Endothelial cell of umbilical vein (primary cell): ENCODE data around the gene DSCAML1. TPM values are rescaled to one million over a fixed set of nuclear protein-coding genes. Genes with fewer than 3 reads are reported as not detected.

Experiments
- BruUV-seq: library from RNA; stranded (reverse); fragments of 400-500 nt; replicated peaks from 2 replicates; lab custom pipeline; 2021; lab: Mats Ljungman, UMichigan
- CTCF ChIA-PET: fragments of 300-600, 350-600 bp; sonication (Branson Sonifier 250); formaldehyde crosslinking; loops from one replicate; lab custom pipeline; 2021; ENCODE audit warnings: antibody characterized with exemption, inconsistent platforms; lab: Charles Lee
- POLR2A ChIA-PET: fragments of 300-600, 350-600 bp; sonication (Branson Sonifier 250); formaldehyde crosslinking; loops from one replicate; lab custom pipeline; 2021; ENCODE audit warnings: antibody characterized with exemption, inconsistent platforms; lab: Charles Lee
- DNase-seq: peaks from one replicate; pipeline ENCODE4 v3.0.0-alpha.2; 2011; ENCODE audit warnings: low read depth, low spot score
- FAIRE-seq: peaks from 2 replicates; lab custom pipeline; 2011; peaks lifted over from hg19 to GRCh38; lab: Jason Lieb, UNC
- H2AFZ ChIP-seq: 2 replicates; pipeline ENCODE4 v1.6.0; 2012; ENCODE audit warnings: low read depth, low read length, control low read depth, inconsistent platforms
- H3K27ac ChIP-seq: 2 replicates; pipeline ENCODE4 v1.5.1; 2011; ENCODE audit warnings: low read depth, mild to moderate bottlenecking, control low read depth, low read length, moderate library complexity; ENCODE audit not compliant: insufficient read depth
- H3K27me3 ChIP-seq, 2 experiments: 2 replicates each; pipeline versions ENCODE4 v1.6.0 to v1.6.1; 2011; ENCODE audit warnings: low read length in 2 of 2, mixed read lengths in 1 of 2; ENCODE audit not compliant: control insufficient read depth in 2 of 2, insufficient read depth in 2 of 2
- H3K36me3 ChIP-seq, 2 experiments: 2 replicates in 1 of 2; 3 replicates in 1 of 2; pipeline ENCODE4 v1.5.1; 2011; ENCODE audit warnings: low read length in 2 of 2, mild to moderate bottlenecking in 1 of 2, moderate library complexity in 1 of 2; ENCODE audit not compliant: control insufficient read depth in 2 of 2, insufficient read depth in 2 of 2; ENCODE audit errors: extremely low read depth in 1 of 2
- H3K4me1 ChIP-seq: 3 replicates; pipeline ENCODE4 v1.5.1; 2011; ENCODE audit warnings: mild to moderate bottlenecking, low read length; ENCODE audit not compliant: control insufficient read depth, insufficient read depth; ENCODE audit errors: extremely low read depth
- H3K4me2 ChIP-seq: 2 replicates; pipeline ENCODE4 v1.6.1; 2011; ENCODE audit warnings: low read length, control low read depth, mixed read lengths; ENCODE audit not compliant: insufficient read depth
- H3K4me3 ChIP-seq, 3 experiments: fragments of 200-600 bp in 1 of 3; sonication (generic), shearing (Covaris generic) in 1 of 3; replicated peaks in 1 of 3; 2 replicates each; pipeline ENCODE4 v1.5.1; 2011 to 2016; ENCODE audit warnings: control low read depth in 3 of 3, low read length in 3 of 3, mild to moderate bottlenecking in 2 of 3, inconsistent platforms in 1 of 3, low read depth in 1 of 3, moderate library complexity in 1 of 3; ENCODE audit not compliant: insufficient read depth in 1 of 3
- H3K79me2 ChIP-seq: 2 replicates; pipeline ENCODE4 v1.6.0; 2012; ENCODE audit warnings: low read length, inconsistent platforms; ENCODE audit not compliant: control insufficient read depth, insufficient read depth
- H3K9ac ChIP-seq: replicated peaks from 2 replicates; pipeline ENCODE3; 2011; ENCODE audit warnings: low read length, control low read depth; ENCODE audit not compliant: insufficient read depth; ENCODE audit errors: extremely low read depth
- H3K9me1 ChIP-seq: replicated peaks from 3 replicates; pipeline ENCODE4 v1.6.0; 2011; ENCODE audit warnings: mild to moderate bottlenecking, low read length; ENCODE audit not compliant: control insufficient read depth, insufficient read depth; ENCODE audit errors: extremely low read depth
- H3K9me3 ChIP-seq: replicated peaks from 2 replicates; pipeline ENCODE4 v1.5.1; 2012; ENCODE audit warnings: low read length, inconsistent platforms; ENCODE audit not compliant: control insufficient read depth, insufficient read depth
- H4K20me1 ChIP-seq: replicated peaks from 2 replicates; pipeline ENCODE3; 2011; ENCODE audit warnings: mild to moderate bottlenecking, low read length; ENCODE audit not compliant: control insufficient read depth, insufficient read depth; ENCODE audit errors: extremely low read depth
- EZH2 ChIP-seq: IDR thresholded peaks from 2 replicates; pipeline ENCODE4 v1.6.1; 2012; ENCODE audit warnings: borderline replicate concordance, low read depth, mild to moderate bottlenecking, moderate library complexity, low read length, inconsistent platforms; ENCODE audit not compliant: severe bottlenecking
- FOS ChIP-seq: IDR thresholded peaks from 2 replicates; pipeline ENCODE4 v1.6.1; 2011; ENCODE audit warnings: mild to moderate bottlenecking, low read length, moderate library complexity, borderline replicate concordance; ENCODE audit not compliant: insufficient read depth
- GATA2 ChIP-seq: IDR thresholded peaks from 2 replicates; pipeline ENCODE4 v1.7.0; 2011; ENCODE audit warnings: low read depth, mild to moderate bottlenecking, moderate library complexity, mixed read lengths, low read length; ENCODE audit not compliant: insufficient read length, insufficient read depth
- JUN ChIP-seq: IDR thresholded peaks from 2 replicates; pipeline ENCODE4 v1.6.1; 2011; ENCODE audit warnings: borderline replicate concordance, low read depth; ENCODE audit not compliant: insufficient read length, insufficient read depth
- MYC ChIP-seq: IDR thresholded peaks from one replicate; pipeline ENCODE4 v1.6.1; 2011; ENCODE audit warnings: mild to moderate bottlenecking, low read depth, low read length
- POLR2A ChIP-seq: IDR thresholded peaks from 2 replicates; pipeline ENCODE4 v1.6.1; 2012; ENCODE audit warnings: low read depth, mild to moderate bottlenecking, control low read depth, low read length
- POLR2AphosphoS5 ChIP-seq: IDR thresholded peaks from 2 replicates; pipeline ENCODE4 v1.6.1; 2012; ENCODE audit warnings: low read depth, mild to moderate bottlenecking, control low read depth, low read length, moderate library complexity; ENCODE audit not compliant: insufficient read depth
- dilution Hi-C: fragments of 300-500 bp; cut with MboI; formaldehyde crosslinking; loops from one replicate; pipeline ENCODE4 v1.15.0; 2019; ENCODE audit warnings: low sequenced_read_pairs; ENCODE audit not compliant: extremely low pct_ligation_motif_present
- intact Hi-C: fragments of 100-400 bp; cut with micrococcal nuclease; formaldehyde crosslinking; loops from one replicate; pipeline ENCODE4 v1.10.0; 2022
- polyA plus RNA-seq, 4 experiments: library from polyadenylated mRNA; depleted of rRNA in 3 of 4; stranded (reverse) in 3 of 4; unstranded in 1 of 4; fragments of >200 nt; gene quantifications; 2 replicates each; pipeline versions ENCODE4 v1.2.1 to v1.2.3, GENCODE V29; 2011 to 2012; ENCODE audit warnings: missing spikeins in 1 of 4
- total RNA-seq: library from RNA; stranded (reverse); gene quantifications from 2 replicates; pipeline ENCODE4 v1.2.3, GENCODE V29; 2021
- TF ChIP-seq, protein P1 (sequence below): IDR thresholded peaks from 2 replicates; pipeline ENCODE4 v1.6.1; 2011; ENCODE audit not compliant: insufficient read depth, insufficient read length
- TF ChIP-seq, protein P2 (sequence below), 2 donors: IDR thresholded peaks; 1 replicate in 1 of 2; 2 replicates in 1 of 2; pipeline ENCODE4 v1.5.1; 2011; ENCODE audit warnings: low read length in 2 of 2, mild to moderate bottlenecking in 2 of 2, moderate library complexity in 2 of 2, control low read depth in 1 of 2, inconsistent platforms in 1 of 2, low read depth in 1 of 2; ENCODE audit not compliant: insufficient read depth in 1 of 2; ENCODE audit errors: extremely low read depth in 1 of 2

DSCAML1 gene
- total and polyA plus RNA-seq, 2 donors (not counting 3 experiments of a cell fraction or from before 2014, with no cell fraction given) = not detected

- Histone ChIP-seq H4K20me1 (no peaks in the 10 kb centered on the region), H3K9me3 (no peaks in the 10 kb centered on the region), H3K9ac (no peak overlapping the region), H2AFZ (no peak overlapping the region), H3K27me3 (no peaks in the 10 kb centered on the region), H3K79me2 (no peaks in the 10 kb centered on the region), H3K4me2 (no peak overlapping the region), H3K27ac (no peak overlapping the region), H3K4me3 (no peak overlapping the region), H3K36me3 (no peaks in the 10 kb centered on the region), H3K9me1 (no peaks in the 10 kb centered on the region), H3K4me1 (no peaks in the 10 kb centered on the region)
- dilution Hi-C loops = no loop called here
- no TSS peak for BruUV-seq
- FAIRE-seq = no peak
- ChIA-PET CTCF (no interaction called here), POLR2A (no interaction called here)
- no peak for DNase-seq
- TF ChIP-seq FOS = no peak
- TF ChIP-seq, protein P1, sequence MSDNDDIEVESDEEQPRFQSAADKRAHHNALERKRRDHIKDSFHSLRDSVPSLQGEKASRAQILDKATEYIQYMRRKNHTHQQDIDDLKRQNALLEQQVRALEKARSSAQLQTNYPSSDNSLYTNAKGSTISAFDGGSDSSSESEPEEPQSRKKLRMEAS = no peak
- TF ChIP-seq, protein P2, sequence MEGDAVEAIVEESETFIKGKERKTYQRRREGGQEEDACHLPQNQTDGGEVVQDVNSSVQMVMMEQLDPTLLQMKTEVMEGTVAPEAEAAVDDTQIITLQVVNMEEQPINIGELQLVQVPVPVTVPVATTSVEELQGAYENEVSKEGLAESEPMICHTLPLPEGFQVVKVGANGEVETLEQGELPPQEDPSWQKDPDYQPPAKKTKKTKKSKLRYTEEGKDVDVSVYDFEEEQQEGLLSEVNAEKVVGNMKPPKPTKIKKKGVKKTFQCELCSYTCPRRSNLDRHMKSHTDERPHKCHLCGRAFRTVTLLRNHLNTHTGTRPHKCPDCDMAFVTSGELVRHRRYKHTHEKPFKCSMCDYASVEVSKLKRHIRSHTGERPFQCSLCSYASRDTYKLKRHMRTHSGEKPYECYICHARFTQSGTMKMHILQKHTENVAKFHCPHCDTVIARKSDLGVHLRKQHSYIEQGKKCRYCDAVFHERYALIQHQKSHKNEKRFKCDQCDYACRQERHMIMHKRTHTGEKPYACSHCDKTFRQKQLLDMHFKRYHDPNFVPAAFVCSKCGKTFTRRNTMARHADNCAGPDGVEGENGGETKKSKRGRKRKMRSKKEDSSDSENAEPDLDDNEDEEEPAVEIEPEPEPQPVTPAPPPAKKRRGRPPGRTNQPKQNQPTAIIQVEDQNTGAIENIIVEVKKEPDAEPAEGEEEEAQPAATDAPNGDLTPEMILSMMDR (IDR thresholded peaks at IDR 0.05; ENCODE audit: extremely low read depth in 1 of 2, insufficient read depth in 1 of 2, low read depth in 1 of 2, low read length in 2 of 2) = no peak
- no peak for TF ChIP-seq EZH2
- TF ChIP-seq JUN = no peak
- no peak for TF ChIP-seq MYC
- no peak for TF ChIP-seq POLR2AphosphoS5
- no peak for TF ChIP-seq GATA2
- TF ChIP-seq POLR2A = no peak
- intact Hi-C loops = no loop called here
Measured at GRCh38 chr11:117766026-117766425, 31.0 kb downstream of the DSCAML1 start.
